Measurements from ENCODE around the gene HSPA9. TPM values are rescaled to one million over a fixed set of nuclear protein-coding genes. Genes with fewer than 3 reads are reported as not detected.

HSPA9 gene
- total and polyA plus RNA-seq, 2 of the 13 experiments (the other 11 are each of a cell fraction or from before 2014, with no cell fraction given): 165 to 478 TPM

GRCh38 chr5:138622051-138622450 is 46.9 kb upstream of the HSPA9 start:
- no peak for FAIRE-seq
- no peaks in the 10 kb centered on the region for H3K36me3 ChIP-seq (replicated peaks in 1 of 2; ENCODE audit: control insufficient read depth in 1 of 2, insufficient read depth in 2 of 2, low read length in 2 of 2)
- in situ Hi-C loops (cut with HindIII; ENCODE audit: extremely low pct_ligation_motif_present, low pct_unique_long_range_greater_than_20kb) (no loop called here), intact Hi-C loops (cut with micrococcal nuclease; ENCODE audit: unreplicated experiment) (no loop called here)
- TF ChIP-seq, protein P1, sequence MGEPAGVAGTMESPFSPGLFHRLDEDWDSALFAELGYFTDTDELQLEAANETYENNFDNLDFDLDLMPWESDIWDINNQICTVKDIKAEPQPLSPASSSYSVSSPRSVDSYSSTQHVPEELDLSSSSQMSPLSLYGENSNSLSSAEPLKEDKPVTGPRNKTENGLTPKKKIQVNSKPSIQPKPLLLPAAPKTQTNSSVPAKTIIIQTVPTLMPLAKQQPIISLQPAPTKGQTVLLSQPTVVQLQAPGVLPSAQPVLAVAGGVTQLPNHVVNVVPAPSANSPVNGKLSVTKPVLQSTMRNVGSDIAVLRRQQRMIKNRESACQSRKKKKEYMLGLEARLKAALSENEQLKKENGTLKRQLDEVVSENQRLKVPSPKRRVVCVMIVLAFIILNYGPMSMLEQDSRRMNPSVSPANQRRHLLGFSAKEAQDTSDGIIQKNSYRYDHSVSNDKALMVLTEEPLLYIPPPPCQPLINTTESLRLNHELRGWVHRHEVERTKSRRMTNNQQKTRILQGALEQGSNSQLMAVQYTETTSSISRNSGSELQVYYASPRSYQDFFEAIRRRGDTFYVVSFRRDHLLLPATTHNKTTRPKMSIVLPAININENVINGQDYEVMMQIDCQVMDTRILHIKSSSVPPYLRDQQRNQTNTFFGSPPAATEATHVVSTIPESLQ (CRISPR knock-in tag; conservative IDR thresholded peaks at IDR 0.05): no peak
- no peak for TF ChIP-seq ZNF230 (CRISPR knock-in tag; IDR thresholded peaks at IDR 0.05)
- TF ChIP-seq ZNF790 (CRISPR knock-in tag; IDR thresholded peaks at IDR 0.05; ENCODE audit: borderline replicate concordance): no peak
- no peak for TF ChIP-seq TBX2 (CRISPR knock-in tag; IDR thresholded peaks at IDR 0.05; ENCODE audit: borderline replicate concordance)
- no peak for TF ChIP-seq ZBED4 (CRISPR knock-in tag; IDR thresholded peaks at IDR 0.05; ENCODE audit: borderline replicate concordance)
- TF ChIP-seq MIXL1 (CRISPR knock-in tag; IDR thresholded peaks at IDR 0.05): no peak
- no peak for TF ChIP-seq RAD21 (CRISPR knock-in tag; IDR thresholded peaks at IDR 0.05)
- no peak for TF ChIP-seq ZBTB8A (CRISPR knock-in tag; IDR thresholded peaks at IDR 0.05; ENCODE audit: borderline replicate concordance, low read depth)
- no peak for TF ChIP-seq HNRNPLL (IDR thresholded peaks at IDR 0.05; ENCODE audit: low read depth, low read length, poor library complexity, severe bottlenecking)
- no peak for TF ChIP-seq ZNF329 (CRISPR knock-in tag; IDR thresholded peaks at IDR 0.05; ENCODE audit: low read depth)
- TF ChIP-seq RCOR2 (CRISPR knock-in tag; IDR thresholded peaks at IDR 0.05): no peak
- TF ChIP-seq ZNF251 (CRISPR knock-in tag; IDR thresholded peaks at IDR 0.05): no peak
- TF ChIP-seq ZNF10 (CRISPR knock-in tag; IDR thresholded peaks at IDR 0.05; ENCODE audit: borderline replicate concordance, low read depth): no peak
- no peak for TF ChIP-seq TAF1 (CRISPR knock-in tag; IDR thresholded peaks at IDR 0.05)
- no peak for TF ChIP-seq ZNF598 (CRISPR knock-in tag; IDR thresholded peaks at IDR 0.05; ENCODE audit: borderline replicate concordance)
- no peak overlapping the region for H3K4me2 ChIP-seq (ENCODE audit: low read depth, low read length)
- ATAC-seq: no peak
- H3K4me1 ChIP-seq (ENCODE audit: insufficient read depth, low read length): no peaks in the 10 kb centered on the region; the same call in 1 of the 2 replicates
- WGBS (ENCODE audit: low lambda C conversion rate): 50% methylated on average over 4 of the region's 4 CpGs
- BruUV-seq (replicated peaks): no TSS peak
- POLR2A ChIA-PET: interaction anchor here (1.5 kb wide), 1 partner anchor 46 kb away, joined by 3 read pairs; no protein-coding TSS in a partner anchor
- no peaks in the 10 kb centered on the region for H3K79me2 ChIP-seq (ENCODE audit: insufficient read depth, low read length)
- H3K9ac ChIP-seq (ENCODE audit: insufficient read depth, low read depth, low read length): no peak overlapping the region
- no peaks in the 10 kb centered on the region for H3K9me3 ChIP-seq (ENCODE audit: low read length)
- H3K27ac ChIP-seq (ENCODE audit: extremely low read length, insufficient read depth, low read length): no peak overlapping the region
- H4K20me1 ChIP-seq (ENCODE audit: insufficient read depth, low read length): no peaks in the 10 kb centered on the region
- H3K27me3 ChIP-seq (ENCODE audit: control insufficient read depth in 1 of 2, insufficient read depth in 2 of 2, low read length in 2 of 2): no peaks in the 10 kb centered on the region
- H3K4me3 ChIP-seq (replicated peaks in 1 of 3; ENCODE audit: insufficient read depth in 1 of 3, low read depth in 2 of 3, low read length in 3 of 3): no peak overlapping the region
- DNase-seq (ENCODE audit: low spot score): no peak
- CTCF ChIA-PET (ENCODE audit: low intra/inter-chr PET ratio, low total read pairs): no interaction called here
- H2AFZ ChIP-seq (ENCODE audit: low read length): no peak overlapping the region
